ENCODE data around the gene LENG9.

GRCh38 chr19:54451997-54452396 lies 11.6 kb downstream of the LENG9 start:
- TF ChIP-seq MYC (IDR thresholded peaks at IDR 0.05; ENCODE audit: low read depth, low read length), result no peak
- TF ChIP-seq CTCF (IDR thresholded peaks at IDR 0.05; ENCODE audit: low read depth, low read length), result no peak

All from NB4 (cell line).